Measurements from ENCODE around the gene SLC37A1. TPM values are rescaled to one million over a fixed set of nuclear protein-coding genes. Genes with fewer than 3 reads are reported as not detected.

Gene SLC37A1
- total RNA-seq, 1 experiment from 2014 or later = 37.7 TPM

DNA sequence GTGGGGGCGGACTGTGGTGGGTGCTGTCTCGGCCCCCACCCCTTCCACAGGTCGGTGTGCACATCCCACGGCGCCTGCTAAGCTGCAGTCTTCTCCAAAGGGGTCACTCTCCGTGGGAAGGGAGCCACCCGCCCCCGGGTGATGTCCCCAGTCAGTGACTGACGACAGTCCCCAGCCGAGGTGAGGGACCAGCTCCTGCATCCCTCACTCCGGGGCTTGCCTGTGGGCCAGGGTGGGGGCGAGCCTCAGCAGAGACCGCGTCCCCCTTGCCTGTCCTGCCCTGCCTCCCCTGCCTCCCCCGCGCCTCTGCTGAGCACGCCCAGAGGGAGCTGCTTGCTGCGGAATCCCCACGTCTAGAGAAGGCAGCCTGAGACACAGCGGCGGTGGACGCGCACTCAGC, 103.8 kb downstream of the SLC37A1 start:
- H3K4me1 Mint-ChIP-seq = peaks cover 14 to 16% of the 10 kb centered on the region in 2 experiments
- H4K20me1 ChIP-seq (ENCODE audit: control insufficient read depth, insufficient read depth, insufficient read length) = peaks cover 3% of the 10 kb centered on the region
- H3K36me3 Mint-ChIP-seq (ENCODE audit: insufficient read depth in 1 of 3, low read depth in 3 of 3) = no peaks in the 10 kb centered on the region
- H3K23ac ChIP-seq (ENCODE audit: insufficient read length, low read depth, low read length) = no peak overlapping the region
- no peak overlapping the region for H2AFZ ChIP-seq (ENCODE audit: low read length)
- no peak overlapping the region for H3K27ac Mint-ChIP-seq
- peak overlapping the region; percentile 36; the same call in 1 of the 2 replicates for H3K14ac ChIP-seq (ENCODE audit: insufficient read depth, low read length)
- no CpG with 5 or more reads among the region's 23 CpGs for WGBS (ENCODE audit: extremely low coverage, insufficient read length, low lambda C conversion rate)
- no peak overlapping the region for H3K56ac ChIP-seq (ENCODE audit: insufficient read length, low read depth, low read length)
- H3K27me3 Mint-ChIP-seq (ENCODE audit: low read depth) = peaks cover 46% of the 10 kb centered on the region
- H2BK15ac ChIP-seq (ENCODE audit: low read depth, low read length) = no peak overlapping the region
- H3K9me3 ChIP-seq (ENCODE audit: control insufficient read depth, low read depth, low read length) = no peaks in the 10 kb centered on the region
- H3K79me2 ChIP-seq (ENCODE audit: insufficient read depth, low read length) = no peaks in the 10 kb centered on the region
- no peak overlapping the region for H3T11ph ChIP-seq (ENCODE audit: low read length)
- no peak overlapping the region for H4K5ac ChIP-seq (ENCODE audit: insufficient read length, low read depth, low read length)
- no peaks in the 10 kb centered on the region for H3K23me2 ChIP-seq (ENCODE audit: insufficient read length, low read depth, low read length, poor library complexity, severe bottlenecking)
- no peak overlapping the region for H4K8ac ChIP-seq (replicated peaks; ENCODE audit: insufficient read length, low read depth, low read length)
- no peaks in the 10 kb centered on the region for H3K4me1 ChIP-seq (ENCODE audit: insufficient read depth, low read length)
- no peak overlapping the region for H3K9ac ChIP-seq (ENCODE audit: extremely low read depth, insufficient read length, low read length)
- no peak overlapping the region for H2BK5ac ChIP-seq (ENCODE audit: insufficient read length, low read length)
- H3K18ac ChIP-seq (ENCODE audit: insufficient read length, low read depth, low read length) = no peak overlapping the region
- H3K27ac ChIP-seq (ENCODE audit: insufficient read length, low read depth, low read length) = no peak overlapping the region
- no peak overlapping the region for H3K4ac ChIP-seq (ENCODE audit: low read depth, low read length)
- TF ChIP-seq, protein P1, sequence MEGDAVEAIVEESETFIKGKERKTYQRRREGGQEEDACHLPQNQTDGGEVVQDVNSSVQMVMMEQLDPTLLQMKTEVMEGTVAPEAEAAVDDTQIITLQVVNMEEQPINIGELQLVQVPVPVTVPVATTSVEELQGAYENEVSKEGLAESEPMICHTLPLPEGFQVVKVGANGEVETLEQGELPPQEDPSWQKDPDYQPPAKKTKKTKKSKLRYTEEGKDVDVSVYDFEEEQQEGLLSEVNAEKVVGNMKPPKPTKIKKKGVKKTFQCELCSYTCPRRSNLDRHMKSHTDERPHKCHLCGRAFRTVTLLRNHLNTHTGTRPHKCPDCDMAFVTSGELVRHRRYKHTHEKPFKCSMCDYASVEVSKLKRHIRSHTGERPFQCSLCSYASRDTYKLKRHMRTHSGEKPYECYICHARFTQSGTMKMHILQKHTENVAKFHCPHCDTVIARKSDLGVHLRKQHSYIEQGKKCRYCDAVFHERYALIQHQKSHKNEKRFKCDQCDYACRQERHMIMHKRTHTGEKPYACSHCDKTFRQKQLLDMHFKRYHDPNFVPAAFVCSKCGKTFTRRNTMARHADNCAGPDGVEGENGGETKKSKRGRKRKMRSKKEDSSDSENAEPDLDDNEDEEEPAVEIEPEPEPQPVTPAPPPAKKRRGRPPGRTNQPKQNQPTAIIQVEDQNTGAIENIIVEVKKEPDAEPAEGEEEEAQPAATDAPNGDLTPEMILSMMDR (conservative IDR thresholded peaks at IDR 0.05) = no peak
- H4K91ac ChIP-seq (ENCODE audit: insufficient read length, low read depth, low read length) = no peak overlapping the region
- H2BK20ac ChIP-seq (ENCODE audit: low read depth, low read length, poor library complexity, severe bottlenecking) = no peak overlapping the region
- no peak for DNase-seq
- no peak overlapping the region for H2BK120ac ChIP-seq (ENCODE audit: low read depth, low read length, poor library complexity, severe bottlenecking)
- no peak overlapping the region for H2AK5ac ChIP-seq (ENCODE audit: insufficient read length, low read length)
- no peaks in the 10 kb centered on the region for H3K27me3 ChIP-seq (ENCODE audit: insufficient read depth, low read length)
- no peaks in the 10 kb centered on the region for H3K79me1 ChIP-seq (ENCODE audit: insufficient read depth, low read depth, low read length, poor library complexity, severe bottlenecking)
- H3K4me3 Mint-ChIP-seq = no peak overlapping the region
- no peak overlapping the region for H2BK12ac ChIP-seq (ENCODE audit: insufficient read length, low read depth, low read length)
- H3K9me3 Mint-ChIP-seq = peaks cover 3% of the 10 kb centered on the region in 2 experiments; a peak in 2 of 5 replicates
- H3K4me2 ChIP-seq (ENCODE audit: insufficient read depth, insufficient read length, low read length) = no peak overlapping the region
